Astrocyte of the cerebellum (primary cell): ENCODE results near the gene PSMD1.

ENCODE experiments used
- DNase-seq: peaks from one replicate; pipeline ENCODE4 v3.0.0-alpha.2; 2011; ENCODE audit warnings: low read depth
- H3K4me3 ChIP-seq: 2 replicates; pipeline ENCODE4 v1.5.1; 2011; ENCODE audit warnings: mild to moderate bottlenecking, low read depth, low read length, moderate library complexity
- in situ Hi-C: cut with HindIII; loops from 2 replicates; pipeline ENCODE4 v1.10.0; 2017; ENCODE audit warnings: low sequenced_read_pairs
- TF ChIP-seq, protein P1 (sequence below): IDR thresholded peaks from 2 replicates; pipeline ENCODE4 v1.5.1; 2012; ENCODE audit warnings: low read length, low read depth, moderate library complexity, mild to moderate bottlenecking; ENCODE audit errors: missing control alignments

The PSMD1 gene

DNA sequence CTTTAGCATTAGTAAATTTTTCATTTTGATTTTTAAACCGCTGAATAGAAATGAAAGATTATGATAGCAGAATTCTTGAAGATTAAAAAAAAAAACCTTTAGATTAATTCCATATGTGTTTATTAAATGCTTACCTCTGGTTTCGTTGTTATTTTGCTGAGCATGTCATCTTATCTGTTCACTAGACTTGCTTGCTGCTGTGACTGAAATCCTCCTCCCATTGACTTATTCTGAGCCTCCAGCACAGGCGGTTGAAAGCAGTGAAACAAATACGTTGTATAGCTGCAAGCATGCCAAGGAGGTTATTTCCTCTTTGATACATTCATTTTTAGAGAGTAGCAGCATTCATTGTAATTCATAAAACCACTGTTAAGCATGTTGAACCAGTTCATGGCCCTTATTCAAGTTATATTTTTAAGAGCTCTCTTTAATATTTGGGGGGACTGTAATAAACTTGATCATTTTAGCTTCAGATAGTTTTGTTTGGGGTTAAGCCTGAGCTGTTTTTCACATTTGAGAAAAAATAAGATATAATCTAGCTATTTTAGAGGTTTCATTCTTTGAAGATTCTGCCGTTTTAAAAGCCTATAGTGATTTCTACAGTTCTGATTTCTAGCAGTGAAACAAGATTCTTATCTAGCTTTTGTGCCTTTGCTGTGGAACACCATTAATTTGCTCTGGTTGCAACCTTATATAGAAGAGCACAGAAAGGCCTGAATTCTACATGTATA is 68.3 kb downstream of the PSMD1 start, which contains the start of gene HTR2B:
Gene HTR2B (minus strand): TSS at position 205 of the 731 bp plus-strand sequence. CDS start 1,278 bp downstream, outside the sequence.
- in situ Hi-C loops: loop anchor here (10.0 kb wide), 1 partner anchor 50 kb away; no protein-coding TSS in a partner anchor
- TF ChIP-seq, protein P1, sequence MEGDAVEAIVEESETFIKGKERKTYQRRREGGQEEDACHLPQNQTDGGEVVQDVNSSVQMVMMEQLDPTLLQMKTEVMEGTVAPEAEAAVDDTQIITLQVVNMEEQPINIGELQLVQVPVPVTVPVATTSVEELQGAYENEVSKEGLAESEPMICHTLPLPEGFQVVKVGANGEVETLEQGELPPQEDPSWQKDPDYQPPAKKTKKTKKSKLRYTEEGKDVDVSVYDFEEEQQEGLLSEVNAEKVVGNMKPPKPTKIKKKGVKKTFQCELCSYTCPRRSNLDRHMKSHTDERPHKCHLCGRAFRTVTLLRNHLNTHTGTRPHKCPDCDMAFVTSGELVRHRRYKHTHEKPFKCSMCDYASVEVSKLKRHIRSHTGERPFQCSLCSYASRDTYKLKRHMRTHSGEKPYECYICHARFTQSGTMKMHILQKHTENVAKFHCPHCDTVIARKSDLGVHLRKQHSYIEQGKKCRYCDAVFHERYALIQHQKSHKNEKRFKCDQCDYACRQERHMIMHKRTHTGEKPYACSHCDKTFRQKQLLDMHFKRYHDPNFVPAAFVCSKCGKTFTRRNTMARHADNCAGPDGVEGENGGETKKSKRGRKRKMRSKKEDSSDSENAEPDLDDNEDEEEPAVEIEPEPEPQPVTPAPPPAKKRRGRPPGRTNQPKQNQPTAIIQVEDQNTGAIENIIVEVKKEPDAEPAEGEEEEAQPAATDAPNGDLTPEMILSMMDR: no peak
- DNase-seq: no peak
- no peak within 1 kb of the TSS for H3K4me3 ChIP-seq

DNA sequence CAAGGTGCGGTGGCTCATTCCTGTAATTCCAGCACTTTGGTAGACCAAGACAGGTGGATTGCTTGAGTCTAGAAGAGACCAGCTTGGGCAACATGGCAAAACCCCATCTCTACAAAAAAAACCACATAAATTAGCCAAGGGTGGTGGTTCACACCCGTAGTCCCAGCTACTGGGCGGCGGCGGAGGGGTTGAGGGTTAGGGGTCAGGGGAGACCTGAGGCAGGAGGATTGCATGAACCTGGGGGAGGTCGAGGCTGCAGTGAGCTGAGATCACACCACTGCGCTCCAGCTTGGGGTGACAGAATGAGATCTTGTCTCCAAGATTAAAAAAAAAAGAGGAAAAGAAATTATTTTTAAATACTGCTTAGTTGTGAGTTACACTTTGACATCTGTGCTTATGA is 69.5 kb downstream of the PSMD1 start:
- no peak overlapping the region for H3K4me3 ChIP-seq
- no peak for DNase-seq
- TF ChIP-seq, protein P1: no peak
- in situ Hi-C loops: loop anchor here (10.0 kb wide), 1 partner anchor 49 kb away; no protein-coding TSS in a partner anchor

- in situ Hi-C loops: loop anchor here (10.0 kb wide), 1 partner anchor 47 kb away; no protein-coding TSS in a partner anchor
- no peak for DNase-seq
- TF ChIP-seq, protein P1: no peak
- H3K4me3 ChIP-seq: no peak overlapping the region
These were observed 70.8 kb downstream of the PSMD1 start for GRCh38 chr2:231127480-231127879.

- TF ChIP-seq, protein P1: no peak
- in situ Hi-C loops: loop anchor here (10.0 kb wide), 1 partner anchor 47 kb away; no protein-coding TSS in a partner anchor
- no peak overlapping the region for H3K4me3 ChIP-seq
- no peak for DNase-seq
These were observed 71.3 kb downstream of the PSMD1 start for GRCh38 chr2:231127936-231128335.

DNA sequence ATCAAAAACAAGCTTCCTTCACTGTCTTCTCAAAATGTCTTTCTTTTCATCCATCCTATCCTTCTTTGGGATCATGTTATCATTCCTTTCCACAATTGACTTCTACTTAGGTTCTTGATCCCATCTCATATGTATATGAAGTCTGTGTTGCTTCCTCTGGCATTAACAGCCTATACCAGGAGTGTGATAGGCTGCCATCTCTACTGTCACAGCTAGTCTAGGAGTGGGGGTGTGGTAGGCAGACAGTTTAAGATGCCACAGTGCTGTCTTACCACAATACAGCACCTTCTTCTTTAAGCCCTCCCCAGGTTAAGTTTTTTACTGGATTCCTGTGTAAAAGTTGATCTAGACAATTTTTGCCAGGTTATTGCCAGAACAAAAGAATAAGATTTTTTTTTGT is 71.9 kb downstream of the PSMD1 start:
- H3K4me3 ChIP-seq: no peak overlapping the region
- in situ Hi-C loops: loop anchor here (10.0 kb wide), 1 partner anchor 46 kb away; no protein-coding TSS in a partner anchor
- TF ChIP-seq, protein P1: no peak
- no peak for DNase-seq

DNA sequence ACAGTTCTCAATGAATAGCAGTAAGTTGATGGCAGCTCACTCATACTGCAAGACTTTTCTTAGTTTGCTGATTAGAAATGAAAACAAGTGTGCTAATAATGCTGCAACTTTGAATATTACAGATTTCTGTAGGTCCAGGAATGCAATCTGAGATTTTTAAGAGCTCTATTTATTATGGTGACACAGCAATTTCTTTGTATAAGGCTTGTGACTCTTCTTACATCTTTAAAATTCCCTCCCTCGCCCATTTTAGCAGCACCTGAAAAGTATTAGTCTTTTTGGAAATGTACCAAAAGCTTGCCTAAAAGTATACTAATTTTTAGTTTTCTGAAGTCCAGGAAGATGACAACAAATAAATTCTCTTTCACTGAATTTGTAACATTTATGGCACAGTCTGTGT is 72.5 kb downstream of the PSMD1 start:
- in situ Hi-C loops: loop anchor here (10.0 kb wide), 1 partner anchor 46 kb away; no protein-coding TSS in a partner anchor
- H3K4me3 ChIP-seq: no peak overlapping the region
- TF ChIP-seq, protein P1: no peak
- DNase-seq: no peak
